ENCODE data around the gene AAK1.
A peak's percentile ranks its signal among the peaks of the same experiment; 100 is the strongest.

AAK1 gene

DNA sequence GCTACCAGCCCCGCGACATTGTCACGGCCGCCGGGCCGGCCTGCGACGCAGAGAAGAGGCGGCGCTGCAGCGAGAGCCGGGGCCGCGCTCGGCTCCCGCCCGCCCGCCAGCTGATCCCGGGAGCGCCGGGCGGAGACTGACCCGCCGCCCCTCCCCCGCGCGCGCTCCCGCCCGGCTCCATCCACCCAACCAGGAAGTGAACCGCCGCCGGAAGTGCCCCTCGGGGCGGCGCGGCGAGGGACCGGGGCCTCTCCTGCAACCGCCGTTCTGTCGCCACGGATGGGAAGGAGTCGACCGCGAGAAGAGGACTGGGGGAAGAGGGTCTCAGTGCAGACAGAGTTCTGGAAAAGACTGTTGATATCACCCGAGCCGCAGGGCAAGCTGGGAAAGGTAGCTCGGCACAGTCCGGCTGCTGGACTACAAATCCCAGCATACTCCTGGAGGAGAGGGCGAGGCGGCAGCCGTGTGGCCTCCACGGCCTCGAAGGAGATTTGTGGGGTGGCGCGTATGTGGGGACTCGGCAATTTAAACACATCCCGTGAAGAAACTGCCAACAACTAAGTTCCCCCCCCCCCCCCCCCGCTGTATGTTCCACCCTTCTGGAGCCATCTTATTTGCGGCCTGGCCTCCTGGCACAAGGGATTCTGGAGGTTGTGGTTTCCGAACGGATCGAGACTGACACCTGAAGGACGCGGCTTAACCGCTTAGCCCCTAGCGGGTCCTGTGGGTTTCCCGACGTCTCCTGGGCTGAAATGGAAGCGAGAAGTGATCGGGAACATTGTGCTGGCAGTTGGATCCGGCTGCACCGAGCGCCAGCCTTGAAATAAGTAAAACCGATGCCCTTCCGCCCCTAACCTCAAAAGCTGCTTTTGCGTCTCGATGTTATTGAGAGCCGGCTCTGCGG lies at the start of gene AAK1:
TSS of gene AAK1 (minus strand) at position 138 of the 904 bp plus-strand sequence. CDS start 699 bp downstream, outside the sequence.
- in situ Hi-C loops (cut with MboI; ENCODE audit: low sequenced_read_pairs) = no loop called here
- peaks cover 21% of the 10 kb centered on the region for H3K4me1 ChIP-seq
- peak; percentile 85 to 93 for DNase-seq (ENCODE audit: low spot score in 2 of 2)
- H3K4me3 ChIP-seq = peak within 1 kb of the TSS; percentile 72
- peaks cover 5% of the 10 kb centered on the region; the same call in 1 of the 2 replicates for H3K36me3 ChIP-seq (replicated peaks)
- H3K27me3 ChIP-seq (ENCODE audit: low read depth) = no peaks in the 10 kb centered on the region
- H3K9me3 ChIP-seq = no peaks in the 10 kb centered on the region

DNA sequence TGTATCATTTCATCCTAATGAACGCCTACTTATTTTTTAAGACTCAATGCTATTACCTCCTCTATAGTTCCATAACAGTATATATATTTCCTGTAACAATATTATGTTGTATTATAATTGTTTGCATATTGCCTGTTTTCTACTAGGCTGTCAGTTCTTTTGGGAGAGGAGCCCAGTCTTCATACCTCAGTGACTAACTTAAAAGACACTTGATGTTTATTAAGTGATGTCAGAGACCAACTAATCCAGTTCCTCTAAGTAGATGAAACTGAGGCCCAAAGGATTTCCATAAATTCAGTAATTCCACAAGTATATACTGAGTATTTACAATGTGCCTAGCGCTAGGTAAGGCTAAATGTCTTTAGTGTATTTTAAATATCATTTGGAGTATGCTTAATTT lies 48.9 kb upstream of the AAK1 start:
- H3K27me3 ChIP-seq (ENCODE audit: low read depth) = no peaks in the 10 kb centered on the region
- no peaks in the 10 kb centered on the region for H3K4me1 ChIP-seq
- H3K4me3 ChIP-seq = no peak overlapping the region
- no peaks in the 10 kb centered on the region for H3K9me3 ChIP-seq
- in situ Hi-C loops (cut with MboI; ENCODE audit: low sequenced_read_pairs) = no loop called here
- H3K36me3 ChIP-seq (replicated peaks) = no peaks in the 10 kb centered on the region
- no peak for DNase-seq (ENCODE audit: low spot score in 2 of 2)

DNA sequence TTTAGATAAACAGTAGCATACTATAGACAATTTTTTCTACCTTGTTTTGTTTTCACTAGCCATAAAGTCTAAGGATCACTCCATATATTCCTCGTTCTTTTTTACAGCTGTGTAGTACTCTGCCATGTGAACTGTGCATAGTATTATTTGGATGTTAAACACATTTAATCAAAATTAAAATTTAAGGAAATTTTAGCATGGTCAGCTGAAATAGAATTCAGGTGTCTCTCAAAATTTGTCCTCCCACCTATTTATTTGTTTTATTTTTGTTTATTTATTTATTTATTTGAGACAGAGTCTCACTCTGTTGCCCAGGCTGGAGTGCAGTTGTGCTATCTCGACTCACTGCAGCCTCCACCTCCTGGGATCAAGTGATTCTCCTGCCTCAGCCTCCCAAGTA lies 46.4 kb upstream of the AAK1 start:
- Histone ChIP-seq H3K36me3 (replicated peaks) (no peaks in the 10 kb centered on the region), H3K4me1 (no peaks in the 10 kb centered on the region), H3K9me3 (no peaks in the 10 kb centered on the region), H3K27me3 (ENCODE audit: low read depth) (no peaks in the 10 kb centered on the region), H3K4me3 (no peak overlapping the region)
- in situ Hi-C loops (cut with MboI; ENCODE audit: low sequenced_read_pairs) = no loop called here
- no peak for DNase-seq (ENCODE audit: low spot score in 2 of 2)

DNA sequence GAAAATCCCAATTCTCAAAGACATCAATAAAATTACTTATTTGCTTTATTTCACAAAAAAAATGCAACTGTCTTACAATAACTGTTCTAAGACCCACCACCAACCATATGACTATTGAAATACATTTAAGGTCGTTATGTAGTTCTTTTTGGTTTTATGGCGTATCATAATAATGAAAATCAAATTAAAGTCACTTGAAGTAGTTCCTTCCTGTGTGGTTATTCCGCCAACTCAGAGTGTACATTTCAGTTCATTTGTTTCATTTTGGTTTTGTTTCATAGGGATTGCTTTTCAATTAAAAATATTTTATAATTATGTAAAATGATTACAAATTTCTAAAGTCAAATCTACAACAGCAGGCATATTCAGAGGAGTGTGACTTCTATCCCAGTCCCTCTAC lies 45.9 kb upstream of the AAK1 start:
- Histone ChIP-seq H3K36me3 (replicated peaks) (no peaks in the 10 kb centered on the region), H3K9me3 (no peaks in the 10 kb centered on the region), H3K27me3 (ENCODE audit: low read depth) (no peaks in the 10 kb centered on the region), H3K4me3 (no peak overlapping the region), H3K4me1 (no peaks in the 10 kb centered on the region)
- in situ Hi-C loops (cut with MboI; ENCODE audit: low sequenced_read_pairs) = no loop called here
- no peak for DNase-seq (ENCODE audit: low spot score in 2 of 2)

DNA sequence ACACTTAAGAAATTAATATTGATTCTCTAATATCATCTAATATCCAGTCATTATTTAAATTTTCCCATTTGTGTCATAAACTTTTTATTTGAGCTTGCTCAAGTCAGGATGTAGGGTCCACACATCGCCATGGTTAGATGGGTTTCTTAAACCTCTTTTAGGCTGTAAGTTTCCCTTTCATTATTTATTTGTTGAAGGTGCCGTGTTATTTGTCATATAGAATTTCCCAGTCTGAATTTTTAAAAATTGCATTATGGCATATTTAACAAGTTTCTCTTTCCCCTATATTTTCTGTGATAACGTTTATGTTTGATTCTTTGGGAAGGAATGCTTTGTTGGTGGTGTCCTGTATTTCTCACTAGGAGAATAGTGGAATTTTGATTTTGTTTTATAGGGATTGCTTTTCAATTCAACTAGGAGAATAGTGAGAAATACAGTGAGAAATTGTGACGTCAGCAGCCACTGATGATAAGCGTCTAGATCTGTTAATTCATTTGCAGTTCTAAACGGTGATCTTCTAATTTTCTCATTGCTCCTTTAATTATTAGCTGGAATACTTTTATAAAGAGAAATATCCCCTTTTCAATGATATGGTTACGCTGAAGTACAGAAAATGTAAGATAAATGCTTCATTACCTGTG lies 44.6 kb upstream of the AAK1 start:
- H3K36me3 ChIP-seq (replicated peaks) = no peaks in the 10 kb centered on the region
- no peaks in the 10 kb centered on the region for H3K4me1 ChIP-seq
- DNase-seq (ENCODE audit: low spot score in 2 of 2) = no peak
- in situ Hi-C loops (cut with MboI; ENCODE audit: low sequenced_read_pairs) = no loop called here
- H3K9me3 ChIP-seq = no peaks in the 10 kb centered on the region
- no peaks in the 10 kb centered on the region for H3K27me3 ChIP-seq (ENCODE audit: low read depth)
- no peak overlapping the region for H3K4me3 ChIP-seq

DNA sequence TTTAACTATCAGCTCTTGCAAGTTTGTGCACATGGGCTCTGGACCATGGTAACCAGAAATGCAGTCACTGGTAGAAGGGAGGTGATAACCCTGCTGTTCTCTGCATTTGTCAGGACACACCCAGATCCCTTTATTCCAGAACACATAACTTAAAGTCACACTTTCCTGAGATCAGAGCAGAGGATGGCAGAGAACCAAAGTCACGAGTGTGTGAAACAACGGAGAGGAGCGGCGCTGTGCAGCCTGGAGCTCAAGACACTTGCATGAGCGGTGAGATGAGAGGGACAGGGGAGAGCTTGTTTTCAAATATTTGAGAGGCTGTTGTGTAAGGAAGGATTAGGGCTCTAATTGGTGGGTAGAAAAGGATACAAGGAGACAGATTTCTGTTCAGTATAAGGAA lies 43.3 kb upstream of the AAK1 start:
- Histone ChIP-seq H3K27me3 (ENCODE audit: low read depth) (no peaks in the 10 kb centered on the region), H3K4me3 (no peak overlapping the region), H3K9me3 (no peaks in the 10 kb centered on the region), H3K4me1 (no peaks in the 10 kb centered on the region), H3K36me3 (replicated peaks) (no peaks in the 10 kb centered on the region)
- in situ Hi-C loops (cut with MboI; ENCODE audit: low sequenced_read_pairs) = no loop called here
- DNase-seq (ENCODE audit: low spot score in 2 of 2) = no peak

DNA sequence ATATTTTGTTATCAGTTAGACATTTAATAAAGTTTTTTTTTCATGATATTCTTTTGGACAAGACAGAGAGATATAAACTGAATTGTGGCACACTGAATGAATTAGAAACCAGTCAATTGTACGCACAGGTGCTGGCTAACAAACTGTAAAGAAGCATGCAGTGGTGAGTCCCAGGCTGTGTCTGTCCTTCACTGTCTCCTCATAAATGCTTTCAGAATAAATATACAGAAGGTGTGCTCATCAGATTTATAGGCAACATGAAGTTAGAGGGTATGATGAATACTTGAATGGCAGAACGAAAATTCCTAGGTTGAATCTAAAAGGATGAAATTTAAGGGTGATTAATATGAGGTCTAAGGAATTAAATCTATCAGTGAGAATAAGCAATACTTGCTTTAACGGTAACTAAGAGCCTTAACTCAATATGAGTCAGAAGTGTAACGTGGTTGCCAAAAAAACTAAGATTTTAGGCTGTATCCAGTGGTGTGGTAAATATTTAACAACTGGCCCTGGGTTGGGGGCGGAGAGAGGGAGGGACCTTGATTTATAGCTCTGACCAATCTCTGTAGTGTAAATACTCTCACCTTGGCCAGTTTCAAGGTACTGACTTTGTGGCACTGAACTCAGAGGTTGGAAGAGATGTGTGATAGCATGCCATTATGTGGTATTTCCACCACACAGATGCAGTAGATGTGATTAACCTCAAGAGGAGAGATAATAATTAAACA lies 41.9 kb upstream of the AAK1 start:
- no peaks in the 10 kb centered on the region for H3K36me3 ChIP-seq (replicated peaks)
- no peaks in the 10 kb centered on the region for H3K9me3 ChIP-seq
- H3K4me1 ChIP-seq = no peaks in the 10 kb centered on the region
- H3K4me3 ChIP-seq = no peak overlapping the region
- DNase-seq (ENCODE audit: low spot score in 2 of 2) = no peak
- H3K27me3 ChIP-seq (ENCODE audit: low read depth) = no peaks in the 10 kb centered on the region
- in situ Hi-C loops (cut with MboI; ENCODE audit: low sequenced_read_pairs) = no loop called here

DNA sequence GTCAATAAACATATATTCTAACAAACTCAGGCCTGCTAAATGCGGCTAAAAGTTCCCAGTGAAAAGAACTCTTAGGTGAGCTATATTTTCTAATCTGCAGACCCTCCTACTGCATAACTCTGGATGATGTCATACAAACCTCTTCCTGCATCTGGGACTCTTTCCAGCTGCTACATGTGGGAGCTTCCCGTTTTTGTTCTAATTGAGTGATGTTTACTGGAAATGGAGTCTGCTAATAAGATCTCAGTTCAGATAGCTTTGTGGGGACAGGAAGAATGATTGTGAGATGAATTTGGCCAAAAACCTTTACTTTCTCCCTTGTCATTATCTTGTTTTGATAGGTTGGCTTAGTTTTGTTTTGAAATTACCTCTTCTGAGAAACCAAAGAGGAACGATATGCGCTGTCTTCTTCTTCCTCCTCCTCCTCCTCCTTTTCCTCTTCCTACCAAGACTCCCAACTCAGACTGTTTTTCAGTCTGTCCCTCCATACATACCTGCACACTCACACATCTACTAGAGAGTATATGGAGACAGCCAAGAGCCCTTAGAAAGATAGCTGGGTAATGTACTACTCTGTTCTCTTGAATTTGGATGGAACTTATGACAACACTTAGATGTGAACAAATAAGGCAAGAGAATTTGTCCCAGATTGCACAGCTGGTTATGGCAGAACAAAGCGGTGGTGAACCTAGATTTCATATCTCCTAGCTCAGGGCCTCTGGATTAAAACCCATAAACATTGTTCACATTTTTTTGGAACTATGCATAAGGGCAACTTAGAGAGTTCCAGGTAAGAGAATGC lies 39.8 kb upstream of the AAK1 start:
- no peaks in the 10 kb centered on the region for H3K4me1 ChIP-seq
- no peaks in the 10 kb centered on the region for H3K9me3 ChIP-seq
- no peak overlapping the region for H3K4me3 ChIP-seq
- no peaks in the 10 kb centered on the region for H3K27me3 ChIP-seq (ENCODE audit: low read depth)
- in situ Hi-C loops (cut with MboI; ENCODE audit: low sequenced_read_pairs) = no loop called here
- DNase-seq (ENCODE audit: low spot score in 2 of 2) = no peak
- H3K36me3 ChIP-seq (replicated peaks) = no peaks in the 10 kb centered on the region

DNA sequence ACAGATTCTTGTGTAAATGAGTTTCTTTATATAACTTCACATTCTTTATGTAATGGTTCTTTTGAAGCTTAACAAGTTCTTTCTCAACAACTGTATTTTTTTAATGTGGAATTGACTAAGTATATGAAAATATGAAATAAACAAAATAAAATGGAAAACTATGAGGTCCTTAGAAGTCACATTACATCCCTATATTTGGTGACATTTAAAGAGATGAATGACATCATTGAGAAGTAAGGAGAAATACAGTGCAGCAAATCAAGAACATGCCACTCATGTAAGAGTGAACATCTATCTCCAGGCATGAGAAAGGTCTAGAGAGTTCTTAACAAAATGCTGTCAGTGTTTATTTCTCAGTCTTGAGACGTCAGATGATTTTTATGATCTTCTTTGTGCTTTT lies 39.0 kb upstream of the AAK1 start:
- Histone ChIP-seq H3K9me3 (no peaks in the 10 kb centered on the region), H3K4me3 (no peak overlapping the region), H3K4me1 (no peaks in the 10 kb centered on the region), H3K36me3 (replicated peaks) (no peaks in the 10 kb centered on the region), H3K27me3 (ENCODE audit: low read depth) (no peaks in the 10 kb centered on the region)
- in situ Hi-C loops (cut with MboI; ENCODE audit: low sequenced_read_pairs) = no loop called here
- DNase-seq (ENCODE audit: low spot score in 2 of 2) = no peak

DNA sequence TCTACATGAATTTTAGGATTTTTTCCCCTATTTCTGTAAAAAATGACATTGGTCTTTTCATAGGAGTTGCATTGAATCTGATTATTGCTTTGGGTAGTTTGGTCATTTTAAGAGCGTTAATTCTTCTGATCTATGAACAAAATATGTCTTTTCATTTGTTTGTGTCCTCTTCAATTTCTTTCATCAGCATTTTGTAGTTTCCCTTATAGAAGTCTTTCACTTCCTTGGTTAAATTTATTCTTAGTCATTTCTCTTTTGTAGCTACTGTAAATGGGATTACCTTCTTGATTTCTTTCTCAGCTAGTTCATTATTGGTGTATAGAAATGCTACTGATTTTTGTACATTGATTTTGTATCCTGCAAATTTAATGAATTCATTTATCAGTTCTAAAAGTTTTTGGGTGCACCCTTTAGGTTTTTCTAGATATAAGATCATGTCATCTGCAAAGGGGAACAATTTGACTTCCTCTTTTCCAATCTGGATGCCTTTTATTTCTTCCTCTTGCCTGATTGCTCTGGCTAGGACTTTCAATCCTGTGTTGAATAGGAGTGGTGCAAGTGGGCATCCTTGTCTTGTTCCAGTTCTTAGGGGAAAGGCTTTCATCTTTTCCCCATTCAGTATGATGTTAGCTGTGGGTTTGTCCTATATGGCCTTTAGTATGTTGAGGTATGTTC lies 36.6 kb upstream of the AAK1 start:
- Histone ChIP-seq H3K9me3 (no peaks in the 10 kb centered on the region), H3K36me3 (replicated peaks) (no peaks in the 10 kb centered on the region), H3K27me3 (ENCODE audit: low read depth) (no peaks in the 10 kb centered on the region), H3K4me1 (no peaks in the 10 kb centered on the region), H3K4me3 (no peak overlapping the region)
- DNase-seq (ENCODE audit: low spot score in 2 of 2) = no peak
- in situ Hi-C loops (cut with MboI; ENCODE audit: low sequenced_read_pairs) = no loop called here

DNA sequence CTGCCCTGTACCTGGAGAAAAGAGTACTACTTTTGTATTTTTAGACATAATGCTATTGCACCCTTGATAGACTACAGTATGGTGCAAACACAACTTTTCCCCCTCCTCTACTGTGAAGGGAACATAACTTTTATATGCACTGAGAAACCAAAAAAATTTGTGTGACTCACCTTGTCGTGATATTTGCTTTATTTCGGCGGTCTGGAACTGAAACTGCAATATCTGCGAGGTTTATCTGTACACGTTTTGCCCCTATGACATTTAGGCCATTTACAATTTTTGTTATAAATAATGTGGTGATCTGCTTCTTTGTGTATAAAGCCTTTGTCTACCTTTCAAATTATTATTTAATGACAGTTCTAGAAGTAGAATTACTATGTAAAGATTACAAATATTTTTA lies 34.4 kb upstream of the AAK1 start:
- no peak overlapping the region for H3K4me3 ChIP-seq
- DNase-seq (ENCODE audit: low spot score in 2 of 2) = no peak
- no peaks in the 10 kb centered on the region for H3K27me3 ChIP-seq (ENCODE audit: low read depth)
- in situ Hi-C loops (cut with MboI; ENCODE audit: low sequenced_read_pairs) = no loop called here
- H3K4me1 ChIP-seq = no peaks in the 10 kb centered on the region
- no peaks in the 10 kb centered on the region for H3K36me3 ChIP-seq (replicated peaks)
- H3K9me3 ChIP-seq = no peaks in the 10 kb centered on the region

DNA sequence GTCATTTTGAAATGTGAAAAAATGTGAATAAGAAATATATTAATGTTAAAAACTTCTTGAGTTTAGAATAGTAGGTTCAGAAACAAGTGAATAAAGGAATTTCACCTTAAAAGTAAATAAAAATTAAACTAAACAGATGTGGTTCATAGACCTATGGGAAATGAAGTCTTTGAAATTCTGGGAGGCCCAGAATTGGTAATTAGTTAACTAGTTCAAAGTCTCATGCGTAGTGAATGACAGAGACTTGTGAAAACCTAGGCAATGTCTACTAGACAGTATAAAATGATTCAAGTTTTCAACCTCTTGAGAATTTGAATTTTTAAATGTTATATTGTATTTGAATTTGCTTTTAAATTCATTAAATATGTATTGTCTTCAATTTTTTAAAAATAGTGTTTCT lies 32.6 kb upstream of the AAK1 start:
- DNase-seq (ENCODE audit: low spot score in 2 of 2) = no peak
- no peak overlapping the region for H3K4me3 ChIP-seq
- H3K9me3 ChIP-seq = no peaks in the 10 kb centered on the region
- no peaks in the 10 kb centered on the region for H3K4me1 ChIP-seq
- no peaks in the 10 kb centered on the region for H3K36me3 ChIP-seq (replicated peaks)
- in situ Hi-C loops (cut with MboI; ENCODE audit: low sequenced_read_pairs) = no loop called here
- H3K27me3 ChIP-seq (ENCODE audit: low read depth) = no peaks in the 10 kb centered on the region

DNA sequence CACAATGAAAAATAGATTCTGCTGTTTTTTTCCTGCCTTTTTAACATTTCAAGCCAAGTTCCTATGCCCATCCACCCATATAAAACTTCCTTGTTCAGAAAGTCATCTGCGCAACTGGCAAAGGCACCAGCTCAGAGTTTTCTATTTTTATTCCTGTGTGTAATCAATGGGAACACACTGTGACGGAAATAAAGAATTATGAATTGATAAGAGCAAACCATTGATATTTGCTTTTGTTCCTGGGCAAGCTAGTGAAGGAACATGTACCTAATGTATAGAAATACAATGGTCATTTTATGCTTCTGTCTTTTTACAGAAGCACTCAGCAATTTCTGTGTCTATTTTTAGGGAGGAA lies 30.8 kb upstream of the AAK1 start:
- Histone ChIP-seq H3K4me1 (no peaks in the 10 kb centered on the region), H3K36me3 (replicated peaks) (no peaks in the 10 kb centered on the region), H3K27me3 (ENCODE audit: low read depth) (no peaks in the 10 kb centered on the region), H3K4me3 (no peak overlapping the region), H3K9me3 (no peaks in the 10 kb centered on the region)
- no peak for DNase-seq (ENCODE audit: low spot score in 2 of 2)
- in situ Hi-C loops (cut with MboI; ENCODE audit: low sequenced_read_pairs) = no loop called here

All from HAP-1 (cell line).